ENCODE results near the gene SLC7A14.

The SLC7A14 gene

GRCh38 chr3:170611751-170612150 lies 25.9 kb upstream of the SLC7A14 start:
- no peak for TF ChIP-seq POLR2AphosphoS5 (IDR thresholded peaks at IDR 0.05; ENCODE audit: low read depth, low read length)
- TF ChIP-seq POLR2A (IDR thresholded peaks at IDR 0.05; ENCODE audit: low read depth, low read length): no peak
- TF ChIP-seq TAF1 (IDR thresholded peaks at IDR 0.05; ENCODE audit: borderline replicate concordance, low read depth, low read length): no peak
- no peak for FAIRE-seq
- no peak for DNase-seq (ENCODE audit: insufficient read length)

- no peak for FAIRE-seq
- no peak for DNase-seq (ENCODE audit: insufficient read length)
- TF ChIP-seq POLR2A (IDR thresholded peaks at IDR 0.05; ENCODE audit: low read depth, low read length) (no peak), POLR2AphosphoS5 (IDR thresholded peaks at IDR 0.05; ENCODE audit: low read depth, low read length) (no peak), TAF1 (IDR thresholded peaks at IDR 0.05; ENCODE audit: borderline replicate concordance, low read depth, low read length) (no peak)
These were observed 24.5 kb upstream of the SLC7A14 start for GRCh38 chr3:170610321-170610884.

- DNase-seq (ENCODE audit: insufficient read length): no peak
- FAIRE-seq: peak; percentile 63
- no peak for TF ChIP-seq TAF1 (IDR thresholded peaks at IDR 0.05; ENCODE audit: borderline replicate concordance, low read depth, low read length)
- TF ChIP-seq POLR2AphosphoS5 (IDR thresholded peaks at IDR 0.05; ENCODE audit: low read depth, low read length): no peak
- TF ChIP-seq POLR2A (IDR thresholded peaks at IDR 0.05; ENCODE audit: low read depth, low read length): no peak
These were observed 22.6 kb upstream of the SLC7A14 start for GRCh38 chr3:170608475-170608874.

GRCh38 chr3:170606675-170607074 lies 20.8 kb upstream of the SLC7A14 start:
- no peak for FAIRE-seq
- no peak for DNase-seq (ENCODE audit: insufficient read length)
- TF ChIP-seq POLR2AphosphoS5 (IDR thresholded peaks at IDR 0.05; ENCODE audit: low read depth, low read length): no peak
- TF ChIP-seq POLR2A (IDR thresholded peaks at IDR 0.05; ENCODE audit: low read depth, low read length): no peak
- no peak for TF ChIP-seq TAF1 (IDR thresholded peaks at IDR 0.05; ENCODE audit: borderline replicate concordance, low read depth, low read length)

GRCh38 chr3:170605490-170605889 lies 19.6 kb upstream of the SLC7A14 start:
- TF ChIP-seq TAF1 (IDR thresholded peaks at IDR 0.05; ENCODE audit: borderline replicate concordance, low read depth, low read length) (no peak), POLR2AphosphoS5 (IDR thresholded peaks at IDR 0.05; ENCODE audit: low read depth, low read length) (no peak)
- no peak for DNase-seq (ENCODE audit: insufficient read length)
- no peak for FAIRE-seq

GRCh38 chr3:170603770-170604510 lies 18.1 kb upstream of the SLC7A14 start:
- FAIRE-seq: no peak
- no peak for DNase-seq (ENCODE audit: insufficient read length)
- no peak for TF ChIP-seq TAF1 (IDR thresholded peaks at IDR 0.05; ENCODE audit: borderline replicate concordance, low read depth, low read length)
- no peak for TF ChIP-seq POLR2A (IDR thresholded peaks at IDR 0.05; ENCODE audit: low read depth, low read length)
- TF ChIP-seq POLR2AphosphoS5 (IDR thresholded peaks at IDR 0.05; ENCODE audit: low read depth, low read length): no peak

- DNase-seq (ENCODE audit: insufficient read length) (no peak), FAIRE-seq (no peak)
- no peak for TF ChIP-seq POLR2AphosphoS5 (IDR thresholded peaks at IDR 0.05; ENCODE audit: low read depth, low read length)
- TF ChIP-seq POLR2A (IDR thresholded peaks at IDR 0.05; ENCODE audit: low read depth, low read length): no peak
- TF ChIP-seq TAF1 (IDR thresholded peaks at IDR 0.05; ENCODE audit: borderline replicate concordance, low read depth, low read length): no peak
These were observed 16.7 kb upstream of the SLC7A14 start for GRCh38 chr3:170602556-170602955.

- DNase-seq (ENCODE audit: insufficient read length) (no peak), FAIRE-seq (no peak)
- TF ChIP-seq POLR2A (IDR thresholded peaks at IDR 0.05; ENCODE audit: low read depth, low read length) (no peak), TAF1 (IDR thresholded peaks at IDR 0.05; ENCODE audit: borderline replicate concordance, low read depth, low read length) (no peak), POLR2AphosphoS5 (IDR thresholded peaks at IDR 0.05; ENCODE audit: low read depth, low read length) (no peak)
These were observed 14.2 kb upstream of the SLC7A14 start for GRCh38 chr3:170600005-170600624.

GRCh38 chr3:170599091-170599490 lies 13.2 kb upstream of the SLC7A14 start:
- TF ChIP-seq POLR2AphosphoS5 (IDR thresholded peaks at IDR 0.05; ENCODE audit: low read depth, low read length): no peak
- no peak for TF ChIP-seq POLR2A (IDR thresholded peaks at IDR 0.05; ENCODE audit: low read depth, low read length)
- TF ChIP-seq TAF1 (IDR thresholded peaks at IDR 0.05; ENCODE audit: borderline replicate concordance, low read depth, low read length): no peak
- DNase-seq (ENCODE audit: insufficient read length): no peak
- no peak for FAIRE-seq

- TF ChIP-seq TAF1 (IDR thresholded peaks at IDR 0.05; ENCODE audit: borderline replicate concordance, low read depth, low read length) (no peak), POLR2A (IDR thresholded peaks at IDR 0.05; ENCODE audit: low read depth, low read length) (no peak), POLR2AphosphoS5 (IDR thresholded peaks at IDR 0.05; ENCODE audit: low read depth, low read length) (no peak)
- no peak for DNase-seq (ENCODE audit: insufficient read length)
- FAIRE-seq: no peak
These were observed 12.2 kb upstream of the SLC7A14 start for GRCh38 chr3:170598091-170598502.

- DNase-seq (ENCODE audit: insufficient read length): no peak
- no peak for FAIRE-seq
These were observed 8.7 kb upstream of the SLC7A14 start for GRCh38 chr3:170594528-170594927.

GRCh38 chr3:170593634-170594033 lies 7.8 kb upstream of the SLC7A14 start:
- no peak for TF ChIP-seq POLR2AphosphoS5 (IDR thresholded peaks at IDR 0.05; ENCODE audit: low read depth, low read length)
- TF ChIP-seq POLR2A (IDR thresholded peaks at IDR 0.05; ENCODE audit: low read depth, low read length): no peak
- no peak for TF ChIP-seq TAF1 (IDR thresholded peaks at IDR 0.05; ENCODE audit: borderline replicate concordance, low read depth, low read length)
- no peak for DNase-seq (ENCODE audit: insufficient read length)
- FAIRE-seq: no peak

More at GRCh38 chr3:170594528-170594927, 8.7 kb upstream of the SLC7A14 start:
- no peak for TF ChIP-seq POLR2A (IDR thresholded peaks at IDR 0.05; ENCODE audit: low read depth, low read length)
- no peak for TF ChIP-seq TAF1 (IDR thresholded peaks at IDR 0.05; ENCODE audit: borderline replicate concordance, low read depth, low read length)
- TF ChIP-seq POLR2AphosphoS5 (IDR thresholded peaks at IDR 0.05; ENCODE audit: low read depth, low read length): no peak
